Neural progenitor cell (in vitro differentiated cells): ENCODE results near the gene UNC93B1. TPM values are rescaled to one million over a fixed set of nuclear protein-coding genes. Genes with fewer than 3 reads are reported as not detected.

ENCODE experiments used
- DNase-seq: peaks from one replicate; pipeline ENCODE4 v3.0.0-alpha.2; 2016; ENCODE audit warnings: low spot score
- H2AFZ ChIP-seq: fragments of 200-600 bp; sonication (generic); replicated peaks from 2 replicates; pipeline ENCODE4 v1.6.1; 2016; ENCODE audit warnings: antibody characterized with exemption
- H3F3A ChIP-seq: fragments of 200-600 bp; sonication (generic); 2 replicates; pipeline ENCODE4 v1.6.1; 2016; ENCODE audit warnings: antibody characterized with exemption, low read depth
- H3K27ac ChIP-seq: fragments of 200-600 bp; sonication (generic); 2 replicates; pipeline ENCODE4 v1.5.1; 2016; ENCODE audit warnings: mild to moderate bottlenecking
- H3K27me3 ChIP-seq: fragments of 200-600 bp; sonication (generic); 2 replicates; pipeline ENCODE4 v1.6.1; 2016; ENCODE audit warnings: mild to moderate bottlenecking, moderate library complexity
- H3K36me3 ChIP-seq: fragments of 200-600 bp; sonication (generic); 2 replicates; pipeline ENCODE4 v1.5.1; 2016
- H3K4me1 ChIP-seq: fragments of 200-600 bp; sonication (generic); 2 replicates; pipeline ENCODE4 v1.6.1; 2016; ENCODE audit warnings: mixed run types
- H3K4me2 ChIP-seq: fragments of 200-600 bp; sonication (generic); 2 replicates; pipeline ENCODE4 v1.6.1; 2016
- H3K4me3 ChIP-seq: fragments of 200-600 bp; sonication (generic); 2 replicates; pipeline ENCODE4 v1.5.1; 2016
- H3K79me2 ChIP-seq: fragments of 200-600 bp; sonication (generic); 2 replicates; pipeline ENCODE4 v1.6.1; 2016; ENCODE audit warnings: low read depth
- H3K9ac ChIP-seq: fragments of 200-600 bp; sonication (generic); 2 replicates; pipeline ENCODE4 v1.6.1; 2016
- H3K9me3 ChIP-seq: fragments of 200-600 bp; sonication (generic); 2 replicates; pipeline ENCODE4 v1.5.1; 2016; ENCODE audit warnings: low read depth
- H4K20me1 ChIP-seq: fragments of 200-600 bp; sonication (generic); 2 replicates; pipeline ENCODE4 v1.6.1; 2016; ENCODE audit warnings: low read depth
- H3K27ac Mint-ChIP-seq: 3 replicates; pipeline ENCODE4 v1.8.0; 2021; ENCODE audit warnings: mixed read lengths
- H3K27me3 Mint-ChIP-seq: 2 replicates; pipeline ENCODE4 v1.8.0; 2022; ENCODE audit warnings: low read depth, mild to moderate bottlenecking, inconsistent platforms, moderate library complexity, mixed read lengths; ENCODE audit not compliant: insufficient read depth
- H3K36me3 Mint-ChIP-seq: 3 replicates; pipeline ENCODE4 v1.8.0; 2021; ENCODE audit warnings: mixed read lengths
- H3K4me1 Mint-ChIP-seq: 3 replicates; pipeline ENCODE4 v1.8.0; 2021; ENCODE audit warnings: mixed read lengths
- H3K4me3 Mint-ChIP-seq: 3 replicates; pipeline ENCODE4 v1.8.0; 2021; ENCODE audit warnings: mild to moderate bottlenecking, moderate library complexity, mixed read lengths
- H3K9me3 Mint-ChIP-seq: 3 replicates; pipeline ENCODE4 v1.8.0; 2020; ENCODE audit warnings: mixed read lengths
- EZH2 ChIP-seq: fragments of 200-600 bp; sonication (generic); IDR thresholded peaks from 2 replicates; pipeline ENCODE4 v1.6.1; 2017; ENCODE audit warnings: antibody characterized with exemption, mild to moderate bottlenecking, moderate library complexity
- EZH2phosphoT487 ChIP-seq: fragments of 200-600 bp; sonication (generic); IDR thresholded peaks from 2 replicates; pipeline ENCODE4 v1.6.1; 2017; ENCODE audit warnings: antibody characterized with exemption
- total RNA-seq: library from RNA; depleted of rRNA; stranded (reverse); fragments of >200 nt; gene quantifications from 2 replicates; pipeline ENCODE4 v1.2.3, GENCODE V29; 2015; ENCODE audit warnings: low replicate concordance
- TF ChIP-seq, protein P1 (sequence below): fragments of 200-600 bp; sonication (generic); IDR thresholded peaks from 2 replicates; pipeline ENCODE4 v1.5.1; 2017; ENCODE audit warnings: antibody characterized with exemption, mild to moderate bottlenecking

Gene UNC93B1, protein sequence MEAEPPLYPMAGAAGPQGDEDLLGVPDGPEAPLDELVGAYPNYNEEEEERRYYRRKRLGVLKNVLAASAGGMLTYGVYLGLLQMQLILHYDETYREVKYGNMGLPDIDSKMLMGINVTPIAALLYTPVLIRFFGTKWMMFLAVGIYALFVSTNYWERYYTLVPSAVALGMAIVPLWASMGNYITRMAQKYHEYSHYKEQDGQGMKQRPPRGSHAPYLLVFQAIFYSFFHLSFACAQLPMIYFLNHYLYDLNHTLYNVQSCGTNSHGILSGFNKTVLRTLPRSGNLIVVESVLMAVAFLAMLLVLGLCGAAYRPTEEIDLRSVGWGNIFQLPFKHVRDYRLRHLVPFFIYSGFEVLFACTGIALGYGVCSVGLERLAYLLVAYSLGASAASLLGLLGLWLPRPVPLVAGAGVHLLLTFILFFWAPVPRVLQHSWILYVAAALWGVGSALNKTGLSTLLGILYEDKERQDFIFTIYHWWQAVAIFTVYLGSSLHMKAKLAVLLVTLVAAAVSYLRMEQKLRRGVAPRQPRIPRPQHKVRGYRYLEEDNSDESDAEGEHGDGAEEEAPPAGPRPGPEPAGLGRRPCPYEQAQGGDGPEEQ
- total RNA-seq = 8.8 and 11.1 TPM in 2 replicates

DNA sequence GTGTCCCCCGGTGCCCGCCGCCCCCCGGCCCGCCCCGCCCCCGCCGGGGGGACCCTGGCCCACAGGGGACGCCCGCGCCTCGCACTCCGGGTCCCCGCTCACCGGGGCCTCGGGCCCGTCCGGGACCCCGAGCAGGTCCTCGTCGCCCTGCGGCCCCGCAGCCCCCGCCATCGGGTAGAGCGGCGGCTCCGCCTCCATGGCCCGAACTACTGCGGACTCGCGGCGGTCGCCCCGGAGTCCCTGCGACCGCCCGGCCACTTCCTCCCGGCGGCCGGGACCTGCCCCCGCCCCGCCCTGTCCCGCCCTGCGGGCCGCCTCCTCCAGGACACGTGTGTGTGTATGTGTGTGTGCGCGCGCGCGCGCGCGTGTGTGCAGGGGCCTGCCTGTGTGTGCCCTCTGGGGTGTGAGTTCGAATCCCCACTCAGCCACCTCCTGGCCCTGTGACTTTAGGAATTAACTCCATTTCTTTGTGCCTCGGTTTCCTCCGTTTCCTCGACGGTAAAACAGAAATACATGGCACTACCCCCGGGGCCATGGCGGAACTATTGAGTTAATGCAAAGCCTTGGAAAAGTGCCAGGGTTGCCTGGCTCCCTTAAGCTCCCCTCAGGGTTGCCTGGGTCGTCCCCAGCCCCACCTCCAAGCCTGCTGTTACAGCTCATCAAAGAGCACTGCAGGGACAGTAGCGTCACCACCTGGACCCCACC, at the start of gene UNC93B1:
UNC93B1 (minus strand) TSS at position 252 of the 705 bp plus-strand sequence; CDS start at position 198, 54 bp downstream.
- peaks cover 22% of the 10 kb centered on the region for H3K27me3 Mint-ChIP-seq
- peak; percentile 55 for TF ChIP-seq EZH2
- TF ChIP-seq, protein P1, sequence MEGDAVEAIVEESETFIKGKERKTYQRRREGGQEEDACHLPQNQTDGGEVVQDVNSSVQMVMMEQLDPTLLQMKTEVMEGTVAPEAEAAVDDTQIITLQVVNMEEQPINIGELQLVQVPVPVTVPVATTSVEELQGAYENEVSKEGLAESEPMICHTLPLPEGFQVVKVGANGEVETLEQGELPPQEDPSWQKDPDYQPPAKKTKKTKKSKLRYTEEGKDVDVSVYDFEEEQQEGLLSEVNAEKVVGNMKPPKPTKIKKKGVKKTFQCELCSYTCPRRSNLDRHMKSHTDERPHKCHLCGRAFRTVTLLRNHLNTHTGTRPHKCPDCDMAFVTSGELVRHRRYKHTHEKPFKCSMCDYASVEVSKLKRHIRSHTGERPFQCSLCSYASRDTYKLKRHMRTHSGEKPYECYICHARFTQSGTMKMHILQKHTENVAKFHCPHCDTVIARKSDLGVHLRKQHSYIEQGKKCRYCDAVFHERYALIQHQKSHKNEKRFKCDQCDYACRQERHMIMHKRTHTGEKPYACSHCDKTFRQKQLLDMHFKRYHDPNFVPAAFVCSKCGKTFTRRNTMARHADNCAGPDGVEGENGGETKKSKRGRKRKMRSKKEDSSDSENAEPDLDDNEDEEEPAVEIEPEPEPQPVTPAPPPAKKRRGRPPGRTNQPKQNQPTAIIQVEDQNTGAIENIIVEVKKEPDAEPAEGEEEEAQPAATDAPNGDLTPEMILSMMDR = no peak
- peak; percentile 15 for TF ChIP-seq EZH2phosphoT487
- no peaks in the 10 kb centered on the region for H3K36me3 Mint-ChIP-seq

DNA sequence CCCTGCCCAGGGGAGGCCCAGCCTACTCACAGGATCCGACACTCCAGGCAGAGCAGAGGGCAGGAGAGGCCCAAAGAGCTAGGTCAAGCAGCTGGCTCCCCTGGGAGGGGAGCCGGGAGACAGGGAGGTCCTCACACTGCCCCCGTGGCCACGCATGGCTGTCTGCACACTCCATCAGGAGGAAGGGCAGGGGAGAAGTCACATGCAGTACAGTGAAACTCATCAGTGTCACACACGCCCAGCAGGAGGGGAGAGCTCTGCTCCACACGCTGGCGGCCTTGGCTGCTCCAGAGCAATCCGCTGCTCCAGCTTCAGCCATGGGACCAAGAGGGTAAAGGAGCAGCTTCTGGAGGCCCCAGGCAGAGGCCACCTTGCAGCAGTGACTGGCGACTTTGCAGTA, 49.2 kb upstream of the UNC93B1 start:
- H3K36me3 Mint-ChIP-seq = peaks cover 10% of the 10 kb centered on the region
- Histone ChIP-seq H3K4me3 (no peak overlapping the region), H2AFZ (no peak overlapping the region), H3K9me3 (no peaks in the 10 kb centered on the region), H3K4me1 (peaks cover 3% of the 10 kb centered on the region), H3K27ac (no peak overlapping the region), H3K36me3 (peaks cover under 1% of the 10 kb centered on the region), H3K9ac (no peak overlapping the region), H3K4me2 (no peak overlapping the region), H3K27me3 (no peaks in the 10 kb centered on the region), H3F3A (no peaks in the 10 kb centered on the region), H4K20me1 (no peaks in the 10 kb centered on the region), H3K79me2 (no peaks in the 10 kb centered on the region)
- H3K27ac Mint-ChIP-seq = peak overlapping the region; percentile 60
- no peak overlapping the region for H3K4me3 Mint-ChIP-seq
- peaks cover 6% of the 10 kb centered on the region for H3K27me3 Mint-ChIP-seq
- no peak for DNase-seq
- TF ChIP-seq EZH2phosphoT487 (no peak), EZH2 (no peak)
- TF ChIP-seq, protein P1 = no peak
- no peaks in the 10 kb centered on the region for H3K9me3 Mint-ChIP-seq
- H3K4me1 Mint-ChIP-seq = peaks cover 17% of the 10 kb centered on the region

More for the DNA sequence above, at the start of gene UNC93B1:
- Histone ChIP-seq H3F3A (peaks cover 9% of the 10 kb centered on the region), H3K9me3 (no peaks in the 10 kb centered on the region), H3K4me3 (peak within 1 kb of the TSS; percentile 72), H3K4me1 (no peaks in the 10 kb centered on the region), H3K9ac (no peak within 1 kb of the TSS), H3K27ac (no peak within 1 kb of the TSS), H3K4me2 (peak within 1 kb of the TSS; percentile 97), H3K36me3 (no peaks in the 10 kb centered on the region), H4K20me1 (peaks cover 7% of the 10 kb centered on the region), H3K27me3 (peaks cover 29% of the 10 kb centered on the region), H3K79me2 (no peaks in the 10 kb centered on the region), H2AFZ (peak within 1 kb of the TSS; percentile 74)
- Mint-ChIP-seq H3K27ac (no peak within 1 kb of the TSS), H3K4me1 (peaks cover 24% of the 10 kb centered on the region), H3K9me3 (no peaks in the 10 kb centered on the region), H3K4me3 (peak within 1 kb of the TSS; percentile 87)
- DNase-seq = peak; percentile 81

DNA sequence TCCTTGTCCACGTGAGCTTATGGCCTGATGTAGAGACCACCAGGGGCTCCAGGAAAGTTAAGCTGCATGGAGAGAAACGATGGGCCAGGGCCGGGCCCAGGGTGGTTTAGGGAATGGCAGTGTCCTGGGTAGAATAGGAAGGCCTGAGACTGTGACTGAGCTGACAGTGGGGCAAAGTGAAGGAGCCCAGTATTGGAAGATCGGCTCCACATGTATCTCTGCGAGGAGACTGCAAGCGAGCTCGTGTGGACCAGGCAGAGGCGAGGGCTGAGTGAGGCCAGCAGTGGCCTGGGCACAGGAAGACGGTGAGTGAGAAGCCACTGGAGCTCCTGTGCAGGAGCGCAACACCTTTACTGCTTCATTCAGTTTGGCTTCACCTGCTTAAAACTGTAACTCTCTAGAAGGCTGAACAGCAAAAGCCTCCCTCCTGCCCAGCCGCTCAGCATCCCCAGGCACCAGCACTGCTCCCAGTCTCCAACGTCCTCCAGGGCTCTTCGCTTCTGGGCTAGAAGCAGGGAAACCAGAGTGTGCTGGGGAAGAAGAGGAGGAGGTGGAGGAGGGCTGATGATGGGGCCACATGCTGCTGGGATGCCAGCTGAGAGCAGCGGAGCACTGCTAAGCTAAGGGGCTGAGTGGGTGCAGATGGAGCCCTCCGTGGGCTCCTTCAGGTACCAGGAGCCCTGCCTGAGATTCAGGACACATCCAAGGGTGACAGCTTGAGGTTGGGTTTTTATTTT, 48.4 kb upstream of the UNC93B1 start:
- no peak overlapping the region for H2AFZ ChIP-seq
- no peaks in the 10 kb centered on the region for H4K20me1 ChIP-seq
- H3K4me2 ChIP-seq = no peak overlapping the region
- no peaks in the 10 kb centered on the region for H3K9me3 ChIP-seq
- H3K4me1 ChIP-seq = peaks cover 3% of the 10 kb centered on the region
- peak overlapping the region; percentile 19 for H3K4me3 Mint-ChIP-seq
- no peaks in the 10 kb centered on the region for H3K27me3 ChIP-seq
- no peak overlapping the region for H3K4me3 ChIP-seq
- H3K27ac Mint-ChIP-seq = peak overlapping the region; percentile 83
- DNase-seq = no peak
- H3K36me3 Mint-ChIP-seq = peaks cover 5% of the 10 kb centered on the region
- H3K79me2 ChIP-seq = no peaks in the 10 kb centered on the region
- H3K9ac ChIP-seq = no peak overlapping the region
- H3K27me3 Mint-ChIP-seq = peaks cover 7% of the 10 kb centered on the region
- H3K9me3 Mint-ChIP-seq = no peaks in the 10 kb centered on the region
- TF ChIP-seq EZH2phosphoT487 = no peak
- TF ChIP-seq EZH2 = no peak
- TF ChIP-seq, protein P1 = no peak
- H3F3A ChIP-seq = no peaks in the 10 kb centered on the region
- no peaks in the 10 kb centered on the region for H3K36me3 ChIP-seq
- H3K4me1 Mint-ChIP-seq = peaks cover 17% of the 10 kb centered on the region
- no peak overlapping the region for H3K27ac ChIP-seq
